ENCODE data around the gene FYN.

The FYN gene

GRCh38 chr6:111831408-111831807 lies 41.8 kb downstream of the FYN start:
- DNase-seq, result no peak

GRCh38 chr6:111829998-111830397 lies 43.3 kb downstream of the FYN start:
- DNase-seq, result no peak

- DNase-seq, result no peak
These were observed 43.7 kb downstream of the FYN start for GRCh38 chr6:111829581-111829980.

- DNase-seq, result no peak
These were observed 44.4 kb downstream of the FYN start for GRCh38 chr6:111828809-111829208.

GRCh38 chr6:111825439-111826086 lies 47.7 kb downstream of the FYN start:
- no peak for DNase-seq

GRCh38 chr6:111824608-111825337 lies 48.5 kb downstream of the FYN start:
- DNase-seq, result no peak

- peak; percentile 30 to 34 for DNase-seq
These were observed 49.2 kb downstream of the FYN start for GRCh38 chr6:111823831-111824607.

- no peak for DNase-seq
These were observed 50.2 kb downstream of the FYN start for GRCh38 chr6:111823012-111823411.

GRCh38 chr6:111819458-111819857 lies 53.8 kb downstream of the FYN start:
- no peak for DNase-seq

GRCh38 chr6:111818539-111819226 lies 54.6 kb downstream of the FYN start:
- peak; percentile 61 to 67 for DNase-seq

GRCh38 chr6:111817451-111818120 lies 55.7 kb downstream of the FYN start:
- DNase-seq, result no peak

GRCh38 chr6:111813677-111814310 lies 59.5 kb downstream of the FYN start:
- DNase-seq, result no peak

- DNase-seq, result no peak
These were observed 60.0 kb downstream of the FYN start for GRCh38 chr6:111813237-111813636.

- no peak for DNase-seq
These were observed 60.9 kb downstream of the FYN start for GRCh38 chr6:111812060-111813038.

GRCh38 chr6:111810294-111811131 lies 62.7 kb downstream of the FYN start:
- no peak for DNase-seq

- no peak for DNase-seq
These were observed 63.5 kb downstream of the FYN start for GRCh38 chr6:111809766-111810165.

- no peak for DNase-seq
These were observed 64.0 kb downstream of the FYN start for GRCh38 chr6:111809264-111809663.

- no peak for DNase-seq
These were observed 64.8 kb downstream of the FYN start for GRCh38 chr6:111808493-111808892.
